Measurements from ENCODE around the gene SGIP1.

DNA sequence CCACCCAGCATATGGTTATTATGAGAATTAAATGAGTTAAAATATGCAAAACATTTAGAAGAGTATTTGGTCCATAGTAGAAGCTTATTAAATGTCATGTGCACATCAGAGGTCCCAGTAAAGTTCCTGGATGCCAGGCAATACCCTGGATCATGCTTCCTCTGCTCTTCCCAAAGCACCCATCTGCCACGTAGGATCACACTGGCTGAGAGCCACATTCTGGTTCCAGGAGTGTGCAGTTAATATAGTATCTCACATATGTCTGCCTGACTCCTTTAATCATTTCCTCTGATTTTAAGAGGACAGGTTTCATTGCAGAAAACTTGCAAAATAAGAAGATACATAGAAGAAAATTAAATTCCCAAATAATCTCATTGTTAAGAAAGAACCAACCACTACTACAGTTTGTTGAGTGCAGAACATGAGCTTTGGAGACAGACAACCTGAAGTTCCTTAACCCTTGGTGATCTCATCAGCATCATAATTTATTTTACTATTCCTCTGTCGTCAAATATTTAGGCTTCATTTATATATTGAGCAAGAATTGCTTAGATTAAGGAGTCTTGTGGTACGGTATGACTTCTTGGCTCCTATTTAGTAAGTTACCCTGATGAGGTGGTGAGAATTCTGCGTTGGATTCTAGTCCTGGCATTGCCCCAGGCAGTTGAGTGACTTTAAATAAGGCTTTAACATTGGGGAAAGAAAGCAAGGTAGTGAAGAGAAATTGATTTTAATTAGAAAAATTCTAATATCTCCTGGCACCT is 12.3 kb downstream of the SGIP1 start:
- TF ChIP-seq, protein P1, sequence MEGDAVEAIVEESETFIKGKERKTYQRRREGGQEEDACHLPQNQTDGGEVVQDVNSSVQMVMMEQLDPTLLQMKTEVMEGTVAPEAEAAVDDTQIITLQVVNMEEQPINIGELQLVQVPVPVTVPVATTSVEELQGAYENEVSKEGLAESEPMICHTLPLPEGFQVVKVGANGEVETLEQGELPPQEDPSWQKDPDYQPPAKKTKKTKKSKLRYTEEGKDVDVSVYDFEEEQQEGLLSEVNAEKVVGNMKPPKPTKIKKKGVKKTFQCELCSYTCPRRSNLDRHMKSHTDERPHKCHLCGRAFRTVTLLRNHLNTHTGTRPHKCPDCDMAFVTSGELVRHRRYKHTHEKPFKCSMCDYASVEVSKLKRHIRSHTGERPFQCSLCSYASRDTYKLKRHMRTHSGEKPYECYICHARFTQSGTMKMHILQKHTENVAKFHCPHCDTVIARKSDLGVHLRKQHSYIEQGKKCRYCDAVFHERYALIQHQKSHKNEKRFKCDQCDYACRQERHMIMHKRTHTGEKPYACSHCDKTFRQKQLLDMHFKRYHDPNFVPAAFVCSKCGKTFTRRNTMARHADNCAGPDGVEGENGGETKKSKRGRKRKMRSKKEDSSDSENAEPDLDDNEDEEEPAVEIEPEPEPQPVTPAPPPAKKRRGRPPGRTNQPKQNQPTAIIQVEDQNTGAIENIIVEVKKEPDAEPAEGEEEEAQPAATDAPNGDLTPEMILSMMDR (IDR thresholded peaks at IDR 0.05), result no peak
- no peak for TF ChIP-seq POLR2A (IDR thresholded peaks at IDR 0.05)
